HL-60 (cell line): ENCODE results near the gene GREB1.

Experiments
- DNase-seq, 2 experiments: peaks; one replicate each; pipeline ENCODE4 v3.0.0-alpha.2; 2010 to 2020; ENCODE audit warnings: low read depth in 1 of 2, low spot score in 1 of 2
- H3K27ac ChIP-seq: fragments of 250-450 bp; sonication (Bioruptor Pico); replicated peaks from 2 replicates; pipeline ENCODE4 v1.5.1; 2020; ENCODE audit warnings: mild to moderate bottlenecking, moderate library complexity
- H3K27me3 ChIP-seq: fragments of 250-450 bp; sonication (Bioruptor Pico); 2 replicates; pipeline ENCODE4 v1.5.1; 2021; ENCODE audit warnings: mild to moderate bottlenecking, moderate library complexity; ENCODE audit not compliant: insufficient read depth, poor library complexity, severe bottlenecking
- H3K4me3 ChIP-seq: replicated peaks from 2 replicates; pipeline ENCODE4 v1.5.1; 2011; ENCODE audit warnings: mild to moderate bottlenecking, control low read depth, low read length; ENCODE audit not compliant: insufficient read depth
- GABPA ChIP-seq: IDR thresholded peaks from 2 replicates; pipeline ENCODE4 v1.6.1; 2012; ENCODE audit warnings: low read depth
- POLR2AphosphoS5 ChIP-seq: IDR thresholded peaks from 2 replicates; pipeline ENCODE4 v1.6.1; 2012; ENCODE audit warnings: low read depth
- SPI1 ChIP-seq: IDR thresholded peaks from 2 replicates; pipeline ENCODE4 v1.6.1; 2012; ENCODE audit warnings: low read depth, mild to moderate bottlenecking, borderline replicate concordance
- TF ChIP-seq, protein P1 (sequence below): IDR thresholded peaks from 2 replicates; pipeline ENCODE4 v1.6.1; 2012; ENCODE audit warnings: low read depth; ENCODE audit not compliant: insufficient replicate concordance
- TF ChIP-seq, protein P2 (sequence below): IDR thresholded peaks from one replicate; pipeline ENCODE4 v1.5.1; 2011; ENCODE audit warnings: low read length, control low read depth, inconsistent platforms; ENCODE audit not compliant: insufficient read depth

GREB1 gene

DNA sequence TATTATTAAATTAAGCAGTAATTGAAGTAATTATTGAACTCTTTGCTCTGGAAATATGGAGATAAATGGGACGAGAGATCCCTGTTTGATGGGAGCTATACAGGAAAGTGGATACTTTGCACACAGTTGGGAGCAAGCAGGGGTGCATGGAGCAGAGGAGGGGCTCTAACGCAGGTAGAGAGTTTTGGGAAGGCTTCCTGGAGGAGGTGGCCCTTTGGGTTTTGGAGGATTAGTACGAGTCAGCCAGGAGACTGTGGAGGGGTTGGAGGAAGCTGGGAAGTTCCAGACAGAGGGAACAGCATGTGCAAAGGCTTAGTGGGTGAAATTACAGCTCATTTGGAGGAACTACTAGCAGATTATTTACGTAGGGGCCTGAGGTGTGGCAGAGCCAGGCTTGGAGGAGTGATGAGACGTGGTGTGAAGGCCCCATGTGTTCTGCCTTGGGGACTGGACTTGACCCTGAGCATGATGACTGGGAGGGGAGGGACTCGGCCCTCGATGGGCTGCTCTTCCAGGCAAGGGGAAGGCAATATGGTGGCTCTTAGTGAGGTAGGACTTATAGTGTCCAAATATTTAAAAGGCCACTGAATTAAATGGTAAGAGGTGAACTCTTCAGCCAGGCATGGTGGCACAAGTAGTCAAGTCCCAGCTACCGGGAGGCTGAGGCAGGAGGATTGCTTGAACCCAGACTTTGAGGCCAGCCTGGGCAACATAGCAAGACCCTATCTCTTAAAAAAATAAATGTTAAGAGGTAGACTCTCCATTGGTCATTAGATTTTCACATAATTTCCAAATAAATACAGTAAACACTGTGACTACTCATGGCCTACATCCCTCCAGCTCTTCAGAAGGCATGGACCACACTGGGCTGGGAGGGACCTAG lies 30.2 kb downstream of the GREB1 start:
- Histone ChIP-seq H3K27me3 (no peaks in the 10 kb centered on the region), H3K27ac (no peak overlapping the region), H3K4me3 (no peak overlapping the region)
- DNase-seq = no peak
- TF ChIP-seq, protein P1, sequence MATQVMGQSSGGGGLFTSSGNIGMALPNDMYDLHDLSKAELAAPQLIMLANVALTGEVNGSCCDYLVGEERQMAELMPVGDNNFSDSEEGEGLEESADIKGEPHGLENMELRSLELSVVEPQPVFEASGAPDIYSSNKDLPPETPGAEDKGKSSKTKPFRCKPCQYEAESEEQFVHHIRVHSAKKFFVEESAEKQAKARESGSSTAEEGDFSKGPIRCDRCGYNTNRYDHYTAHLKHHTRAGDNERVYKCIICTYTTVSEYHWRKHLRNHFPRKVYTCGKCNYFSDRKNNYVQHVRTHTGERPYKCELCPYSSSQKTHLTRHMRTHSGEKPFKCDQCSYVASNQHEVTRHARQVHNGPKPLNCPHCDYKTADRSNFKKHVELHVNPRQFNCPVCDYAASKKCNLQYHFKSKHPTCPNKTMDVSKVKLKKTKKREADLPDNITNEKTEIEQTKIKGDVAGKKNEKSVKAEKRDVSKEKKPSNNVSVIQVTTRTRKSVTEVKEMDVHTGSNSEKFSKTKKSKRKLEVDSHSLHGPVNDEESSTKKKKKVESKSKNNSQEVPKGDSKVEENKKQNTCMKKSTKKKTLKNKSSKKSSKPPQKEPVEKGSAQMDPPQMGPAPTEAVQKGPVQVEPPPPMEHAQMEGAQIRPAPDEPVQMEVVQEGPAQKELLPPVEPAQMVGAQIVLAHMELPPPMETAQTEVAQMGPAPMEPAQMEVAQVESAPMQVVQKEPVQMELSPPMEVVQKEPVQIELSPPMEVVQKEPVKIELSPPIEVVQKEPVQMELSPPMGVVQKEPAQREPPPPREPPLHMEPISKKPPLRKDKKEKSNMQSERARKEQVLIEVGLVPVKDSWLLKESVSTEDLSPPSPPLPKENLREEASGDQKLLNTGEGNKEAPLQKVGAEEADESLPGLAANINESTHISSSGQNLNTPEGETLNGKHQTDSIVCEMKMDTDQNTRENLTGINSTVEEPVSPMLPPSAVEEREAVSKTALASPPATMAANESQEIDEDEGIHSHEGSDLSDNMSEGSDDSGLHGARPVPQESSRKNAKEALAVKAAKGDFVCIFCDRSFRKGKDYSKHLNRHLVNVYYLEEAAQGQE = no peak
- TF ChIP-seq GABPA = no peak
- TF ChIP-seq SPI1 = no peak
- TF ChIP-seq POLR2AphosphoS5 = no peak
- TF ChIP-seq, protein P2, sequence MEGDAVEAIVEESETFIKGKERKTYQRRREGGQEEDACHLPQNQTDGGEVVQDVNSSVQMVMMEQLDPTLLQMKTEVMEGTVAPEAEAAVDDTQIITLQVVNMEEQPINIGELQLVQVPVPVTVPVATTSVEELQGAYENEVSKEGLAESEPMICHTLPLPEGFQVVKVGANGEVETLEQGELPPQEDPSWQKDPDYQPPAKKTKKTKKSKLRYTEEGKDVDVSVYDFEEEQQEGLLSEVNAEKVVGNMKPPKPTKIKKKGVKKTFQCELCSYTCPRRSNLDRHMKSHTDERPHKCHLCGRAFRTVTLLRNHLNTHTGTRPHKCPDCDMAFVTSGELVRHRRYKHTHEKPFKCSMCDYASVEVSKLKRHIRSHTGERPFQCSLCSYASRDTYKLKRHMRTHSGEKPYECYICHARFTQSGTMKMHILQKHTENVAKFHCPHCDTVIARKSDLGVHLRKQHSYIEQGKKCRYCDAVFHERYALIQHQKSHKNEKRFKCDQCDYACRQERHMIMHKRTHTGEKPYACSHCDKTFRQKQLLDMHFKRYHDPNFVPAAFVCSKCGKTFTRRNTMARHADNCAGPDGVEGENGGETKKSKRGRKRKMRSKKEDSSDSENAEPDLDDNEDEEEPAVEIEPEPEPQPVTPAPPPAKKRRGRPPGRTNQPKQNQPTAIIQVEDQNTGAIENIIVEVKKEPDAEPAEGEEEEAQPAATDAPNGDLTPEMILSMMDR = no peak

DNA sequence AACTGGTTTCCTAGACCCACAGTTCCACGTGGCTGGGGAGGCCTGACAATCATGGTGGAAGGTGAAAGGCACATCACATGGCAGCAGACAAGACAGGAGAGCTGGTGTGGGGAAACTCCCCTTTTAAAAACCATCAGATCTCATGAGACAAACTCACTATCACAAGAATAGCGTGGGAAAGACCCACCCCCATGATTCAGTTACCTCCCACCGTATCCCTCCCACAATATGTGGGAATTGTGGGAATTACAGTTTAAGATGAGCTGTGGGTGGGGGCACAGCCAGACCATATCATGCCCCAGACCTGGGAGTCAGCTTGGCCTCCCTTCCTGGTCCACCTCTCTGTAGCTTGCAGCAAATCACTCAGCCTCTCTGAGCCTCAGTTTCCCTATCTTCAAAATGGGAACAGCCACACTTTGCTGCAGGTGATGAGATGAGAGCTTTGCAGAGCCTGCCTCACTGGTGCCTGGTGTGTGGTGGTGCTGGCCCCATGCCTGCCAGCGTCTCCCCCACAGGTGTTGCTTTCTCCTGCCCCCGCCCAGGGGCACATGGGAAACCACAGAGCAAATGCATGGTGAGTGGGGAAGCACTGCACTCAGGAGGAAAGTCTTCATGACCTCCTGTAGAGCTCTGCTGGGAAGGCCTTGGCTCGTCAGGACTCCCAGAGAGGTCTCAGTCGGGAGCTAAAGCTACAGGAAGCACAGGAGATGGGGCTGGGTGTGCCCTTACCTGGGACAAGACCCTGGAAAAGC lies 31.1 kb downstream of the GREB1 start:
- H3K4me3 ChIP-seq = no peak overlapping the region
- no peak for DNase-seq
- H3K27ac ChIP-seq = no peak overlapping the region
- no peaks in the 10 kb centered on the region for H3K27me3 ChIP-seq
- TF ChIP-seq, protein P2 = no peak
- no peak for TF ChIP-seq POLR2AphosphoS5
- TF ChIP-seq, protein P1 = no peak
- no peak for TF ChIP-seq SPI1
- TF ChIP-seq GABPA = no peak

DNA sequence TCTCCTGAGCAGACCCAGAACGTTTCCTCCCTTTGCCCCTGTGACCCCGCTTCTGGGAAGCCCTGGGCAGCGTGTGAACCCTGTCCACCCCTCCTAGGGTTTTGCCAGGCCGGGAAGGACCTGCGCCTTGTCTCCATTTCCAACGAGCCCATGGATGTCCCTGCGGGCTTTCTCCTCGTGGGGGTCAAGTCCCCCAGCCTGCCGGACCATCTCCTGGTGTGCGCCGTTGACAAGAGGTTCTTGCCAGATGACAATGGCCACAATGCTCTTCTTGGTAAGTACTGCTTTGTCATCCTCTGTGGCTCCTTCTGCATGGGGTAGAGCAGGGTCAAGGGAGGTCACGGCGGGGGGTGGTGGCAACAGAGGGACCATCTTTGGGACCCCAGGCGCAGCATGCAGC lies 32.5 kb downstream of the GREB1 start:
- H3K4me3 ChIP-seq = no peak overlapping the region
- DNase-seq = no peak
- no peak overlapping the region for H3K27ac ChIP-seq
- TF ChIP-seq POLR2AphosphoS5 = no peak
- TF ChIP-seq SPI1 = no peak
- TF ChIP-seq, protein P2 = no peak
- TF ChIP-seq, protein P1 = no peak
- no peak for TF ChIP-seq GABPA
- H3K27me3 ChIP-seq = no peaks in the 10 kb centered on the region
